HepG2 (cell line): ENCODE measurements around the gene SDK1.

Experiments
- BATF2 ChIP-seq: sonication (generic); formaldehyde crosslinking; IDR thresholded peaks from 2 replicates; pipeline ENCODE4 v1.8.0; 2022; ENCODE audit warnings: mild to moderate bottlenecking, missing genetic modification reagents, moderate library complexity
- FOXK2 ChIP-seq: fragments of 450-650 bp; IDR thresholded peaks from 2 replicates; pipeline ENCODE4 v1.6.1; 2016
- GATAD1 ChIP-seq: IDR thresholded peaks from 2 replicates; pipeline ENCODE4 v1.6.1; 2016; ENCODE audit warnings: missing genetic modification reagents, missing compliant biosample characterization
- GLI4 ChIP-seq: sonication (generic); formaldehyde crosslinking; IDR thresholded peaks from 2 replicates; pipeline ENCODE4 v1.5.1; 2020; ENCODE audit warnings: missing genetic modification reagents, mild to moderate bottlenecking, moderate library complexity, borderline replicate concordance
- HNF4A ChIP-seq: sonication (generic); formaldehyde crosslinking; IDR thresholded peaks from 2 replicates; pipeline ENCODE4 v1.4.0; 2020; ENCODE audit warnings: missing genetic modification reagents
- MAZ ChIP-seq, 2 experiments: sonication (generic) in 1 of 2; formaldehyde crosslinking in 1 of 2; IDR thresholded peaks; 2 replicates each; pipeline versions ENCODE4 v1.5.0 to v1.6.1; 2012 to 2020; ENCODE audit warnings: low read depth in 2 of 2, mild to moderate bottlenecking in 2 of 2, borderline replicate concordance in 1 of 2, improper control_type of control experiment in 1 of 2, low read length in 1 of 2, missing genetic modification reagents in 1 of 2, moderate library complexity in 1 of 2
- MYC ChIP-seq: sonication (generic); formaldehyde crosslinking; IDR thresholded peaks from 2 replicates; pipeline ENCODE4 v1.9.0; 2021; ENCODE audit warnings: missing genetic modification reagents, borderline replicate concordance
- POLR2A ChIP-seq, 2 experiments: IDR thresholded peaks; 2 replicates each; pipeline ENCODE4 v1.6.1; 2011; ENCODE audit warnings: low read depth in 2 of 2, low read length in 2 of 2, mild to moderate bottlenecking in 1 of 2, moderate library complexity in 1 of 2; ENCODE audit not compliant: insufficient read depth in 1 of 2
- POLR2AphosphoS5 ChIP-seq: IDR thresholded peaks from 2 replicates; pipeline ENCODE4 v1.6.1; 2012; ENCODE audit warnings: low read depth, low read length
- ZBTB33 ChIP-seq: sonication (generic); formaldehyde crosslinking; IDR thresholded peaks from 2 replicates; pipeline ENCODE4 v1.4.0; 2020; ENCODE audit warnings: missing genetic modification reagents
- ZIK1 ChIP-seq: sonication (generic); formaldehyde crosslinking; IDR thresholded peaks from 2 replicates; pipeline ENCODE4 v1.5.0; 2020; ENCODE audit warnings: mild to moderate bottlenecking, low read depth, missing genetic modification reagents, borderline replicate concordance
- ZNF274 ChIP-seq: sonication (generic); formaldehyde crosslinking; IDR thresholded peaks from 2 replicates; pipeline ENCODE4 v1.5.1; 2020; ENCODE audit warnings: mild to moderate bottlenecking, missing genetic modification reagents
- ZNF879 ChIP-seq: sonication (generic); formaldehyde crosslinking; IDR thresholded peaks from 2 replicates; pipeline ENCODE4 v1.8.1; 2023; ENCODE audit warnings: missing genetic modification reagents
- ZSCAN29 ChIP-seq: sonication (generic); formaldehyde crosslinking; conservative IDR thresholded peaks from 2 replicates; pipeline ENCODE4 v1.4.0; 2020; ENCODE audit warnings: mild to moderate bottlenecking, missing genetic modification reagents

- TF ChIP-seq ZBTB33 (CRISPR knock-in tag) (no peak), ZNF274 (CRISPR knock-in tag) (no peak), GLI4 (CRISPR knock-in tag) (no peak), POLR2A (IDR thresholded peaks at IDR 0.05; ENCODE audit: insufficient read depth in 1 of 2, low read depth in 2 of 2, low read length in 2 of 2) (no peak), BATF2 (no peak), GATAD1 (CRISPR knock-in tag) (no peak), ZIK1 (no peak), MYC (CRISPR knock-in tag) (no peak), MAZ (IDR thresholded peaks at IDR 0.05; ENCODE audit: borderline replicate concordance, low read depth, low read length) (no peak), MAZ (CRISPR knock-in tag; IDR thresholded peaks at IDR 0.05; ENCODE audit: low read depth) (no peak), ZNF879 (CRISPR knock-in tag) (no peak), FOXK2 (no peak), HNF4A (CRISPR knock-in tag) (no peak), ZSCAN29 (CRISPR knock-in tag) (no peak), POLR2AphosphoS5 (no peak)
Measured at GRCh38 chr7:4244635-4245034, 943.6 kb downstream of the SDK1 start.
